OCI-LY7 (cell line): ENCODE measurements around the gene TGFB1I1. TPM values are rescaled to one million over a fixed set of nuclear protein-coding genes. Genes with fewer than 3 reads are reported as not detected.

Source experiments
- BruUV-seq: library from RNA; stranded (reverse); fragments of 400-500 nt; replicated peaks from 2 replicates; lab custom pipeline; 2021; lab: Mats Ljungman, UMichigan
- CTCF ChIA-PET: fragments of 300-600 bp; sonication (Branson Sonifier 250); formaldehyde crosslinking; loops from one replicate; lab custom pipeline; 2022; ENCODE audit warnings: antibody characterized with exemption; ENCODE audit not compliant: unreplicated experiment; lab: Charles Lee
- POLR2A ChIA-PET: fragments of 300-600 bp; sonication (Branson Sonifier 250); formaldehyde crosslinking; loops from one replicate; lab custom pipeline; 2022; ENCODE audit warnings: antibody characterized with exemption; lab: Charles Lee
- DNase-seq: peaks from one replicate; pipeline ENCODE4 v3.0.0-alpha.2; 2015; ENCODE audit warnings: low spot score
- H2AFZ ChIP-seq: fragments of 200-600 bp; sonication (generic), shearing (Covaris generic); 2 replicates; pipeline ENCODE4 v1.6.1; 2014; ENCODE audit warnings: mild to moderate bottlenecking, antibody characterized with exemption, low read length, moderate library complexity
- H3K27ac ChIP-seq: fragments of 200-600 bp; sonication (generic); 2 replicates; pipeline ENCODE4 v1.5.1; 2014; ENCODE audit warnings: mixed run types, low read depth, mild to moderate bottlenecking, moderate library complexity, low read length, inconsistent platforms; ENCODE audit not compliant: poor library complexity, severe bottlenecking
- H3K36me3 ChIP-seq: fragments of 200-600 bp; sonication (generic); 2 replicates; pipeline ENCODE4 v1.6.1; 2014; ENCODE audit warnings: mild to moderate bottlenecking, antibody characterized with exemption, low read length, moderate library complexity, mixed read lengths; ENCODE audit not compliant: insufficient read depth
- H3K4me1 ChIP-seq: fragments of 200-600 bp; sonication (generic); 2 replicates; pipeline ENCODE4 v1.5.1; 2014; ENCODE audit warnings: mild to moderate bottlenecking, low read length; ENCODE audit not compliant: insufficient read depth, poor library complexity, severe bottlenecking
- H3K4me2 ChIP-seq: fragments of 200-600 bp; sonication (generic); 2 replicates; pipeline ENCODE4 v1.6.1; 2014; ENCODE audit warnings: mild to moderate bottlenecking, low read length
- H3K4me3 ChIP-seq: fragments of 200-600 bp; sonication (generic); 2 replicates; pipeline ENCODE4 v1.5.1; 2014; ENCODE audit warnings: mild to moderate bottlenecking, low read depth, low read length; ENCODE audit not compliant: poor library complexity, severe bottlenecking
- H3K79me2 ChIP-seq: fragments of 200-600 bp; sonication (generic); 2 replicates; pipeline ENCODE4 v1.6.1; 2016; ENCODE audit warnings: low read depth, mild to moderate bottlenecking, low read length, moderate library complexity, mixed read lengths; ENCODE audit not compliant: insufficient read depth
- H3K9me2 ChIP-seq: fragments of 200-600 bp; sonication (generic); 2 replicates; pipeline ENCODE4 v1.6.1; 2016; ENCODE audit warnings: mild to moderate bottlenecking, low read length, mixed read lengths; ENCODE audit not compliant: insufficient read depth
- H3K9me3 ChIP-seq: fragments of 200-600 bp; sonication (generic); 2 replicates; pipeline ENCODE4 v1.6.1; 2014; ENCODE audit warnings: mild to moderate bottlenecking, mixed run types, low read length, mixed read lengths
- H4K20me1 ChIP-seq: fragments of 200-600 bp; sonication (generic); 2 replicates; pipeline ENCODE4 v1.6.1; 2014; ENCODE audit warnings: mild to moderate bottlenecking, antibody characterized with exemption, low read length, moderate library complexity, mixed read lengths; ENCODE audit not compliant: insufficient read depth
- EZH2phosphoT487 ChIP-seq: fragments of 200-600 bp; sonication (generic); IDR thresholded peaks from 2 replicates; pipeline ENCODE4 v1.6.1; 2018; ENCODE audit warnings: low read depth, borderline replicate concordance, mild to moderate bottlenecking, mixed run types, antibody characterized with exemption, low read length, moderate library complexity, mixed read lengths
- intact Hi-C: fragments of 100-400 bp; cut with micrococcal nuclease; formaldehyde crosslinking; loops from one replicate; pipeline ENCODE4 v1.10.0; 2022; ENCODE audit not compliant: unreplicated experiment
- total RNA-seq, 2 experiments: library from RNA; depleted of rRNA in 1 of 2; stranded (reverse); fragments of >200 nt in 1 of 2; shearing (Covaris generic) in 1 of 2; gene quantifications; 2 replicates each; pipeline ENCODE4 v1.2.3, GENCODE V29; 2014 to 2022
- TF ChIP-seq, protein P1 (sequence below): fragments of 200-600 bp; sonication (generic); conservative IDR thresholded peaks from 2 replicates; pipeline ENCODE4 v1.5.1; 2014; ENCODE audit warnings: mild to moderate bottlenecking, antibody characterized with exemption, low read length, moderate library complexity, mixed read lengths

The TGFB1I1 gene
- total RNA-seq, 2 experiments from 2014 or later: 0.38 to 0.73 TPM

DNA sequence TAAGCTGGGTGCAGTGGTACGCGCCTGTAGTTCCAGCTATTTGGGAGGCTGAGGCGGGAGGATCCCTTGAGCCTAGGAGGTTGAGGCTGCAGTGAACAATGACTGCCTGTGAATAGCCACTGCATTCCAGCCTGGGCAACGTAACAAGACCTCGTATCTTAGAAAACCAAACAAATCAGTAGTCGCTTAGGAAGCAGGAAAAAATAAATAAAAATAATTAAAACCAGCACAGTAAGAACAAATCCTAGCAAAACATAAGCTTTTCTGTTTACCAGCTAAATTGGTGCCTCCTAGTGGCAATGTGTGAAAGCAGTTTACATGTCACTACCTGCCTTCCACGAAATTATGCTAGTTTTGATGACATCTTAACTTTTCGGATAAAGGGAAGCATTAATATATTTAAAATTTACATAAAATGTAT is 11.4 kb upstream of the TGFB1I1 start:
- Histone ChIP-seq H3K36me3 (peaks cover 8% of the 10 kb centered on the region; the same call in 1 of the 2 replicates), H3K9me3 (no peaks in the 10 kb centered on the region), H3K4me1 (peaks cover 28% of the 10 kb centered on the region), H4K20me1 (peaks cover 17% of the 10 kb centered on the region), H3K4me2 (peak overlapping the region; percentile 88), H2AFZ (no peak overlapping the region), H3K27ac (no peak overlapping the region), H3K4me3 (peak overlapping the region; percentile 92), H3K79me2 (peaks cover 29% of the 10 kb centered on the region; the same call in 1 of the 2 replicates), H3K9me2 (no peaks in the 10 kb centered on the region)
- ChIA-PET POLR2A (interaction anchor here (0.7 to 1.7 kb wide), 5 partner anchors 18 to 413 kb away, joined by 3 to 6 read pairs (median 5); partner anchors contain the start of gene ZNF267), CTCF (interaction anchor here (0.8 to 1.3 kb wide), 2 partner anchors 17 to 358 kb away, joined by 3 to 4 read pairs; no protein-coding TSS in a partner anchor)
- BruUV-seq: TSS peak; percentile 85
- DNase-seq: peak; percentile 67
- intact Hi-C loops: no loop called here
- TF ChIP-seq, protein P1, sequence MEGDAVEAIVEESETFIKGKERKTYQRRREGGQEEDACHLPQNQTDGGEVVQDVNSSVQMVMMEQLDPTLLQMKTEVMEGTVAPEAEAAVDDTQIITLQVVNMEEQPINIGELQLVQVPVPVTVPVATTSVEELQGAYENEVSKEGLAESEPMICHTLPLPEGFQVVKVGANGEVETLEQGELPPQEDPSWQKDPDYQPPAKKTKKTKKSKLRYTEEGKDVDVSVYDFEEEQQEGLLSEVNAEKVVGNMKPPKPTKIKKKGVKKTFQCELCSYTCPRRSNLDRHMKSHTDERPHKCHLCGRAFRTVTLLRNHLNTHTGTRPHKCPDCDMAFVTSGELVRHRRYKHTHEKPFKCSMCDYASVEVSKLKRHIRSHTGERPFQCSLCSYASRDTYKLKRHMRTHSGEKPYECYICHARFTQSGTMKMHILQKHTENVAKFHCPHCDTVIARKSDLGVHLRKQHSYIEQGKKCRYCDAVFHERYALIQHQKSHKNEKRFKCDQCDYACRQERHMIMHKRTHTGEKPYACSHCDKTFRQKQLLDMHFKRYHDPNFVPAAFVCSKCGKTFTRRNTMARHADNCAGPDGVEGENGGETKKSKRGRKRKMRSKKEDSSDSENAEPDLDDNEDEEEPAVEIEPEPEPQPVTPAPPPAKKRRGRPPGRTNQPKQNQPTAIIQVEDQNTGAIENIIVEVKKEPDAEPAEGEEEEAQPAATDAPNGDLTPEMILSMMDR: peak; percentile 87
- TF ChIP-seq EZH2phosphoT487: no peak

DNA sequence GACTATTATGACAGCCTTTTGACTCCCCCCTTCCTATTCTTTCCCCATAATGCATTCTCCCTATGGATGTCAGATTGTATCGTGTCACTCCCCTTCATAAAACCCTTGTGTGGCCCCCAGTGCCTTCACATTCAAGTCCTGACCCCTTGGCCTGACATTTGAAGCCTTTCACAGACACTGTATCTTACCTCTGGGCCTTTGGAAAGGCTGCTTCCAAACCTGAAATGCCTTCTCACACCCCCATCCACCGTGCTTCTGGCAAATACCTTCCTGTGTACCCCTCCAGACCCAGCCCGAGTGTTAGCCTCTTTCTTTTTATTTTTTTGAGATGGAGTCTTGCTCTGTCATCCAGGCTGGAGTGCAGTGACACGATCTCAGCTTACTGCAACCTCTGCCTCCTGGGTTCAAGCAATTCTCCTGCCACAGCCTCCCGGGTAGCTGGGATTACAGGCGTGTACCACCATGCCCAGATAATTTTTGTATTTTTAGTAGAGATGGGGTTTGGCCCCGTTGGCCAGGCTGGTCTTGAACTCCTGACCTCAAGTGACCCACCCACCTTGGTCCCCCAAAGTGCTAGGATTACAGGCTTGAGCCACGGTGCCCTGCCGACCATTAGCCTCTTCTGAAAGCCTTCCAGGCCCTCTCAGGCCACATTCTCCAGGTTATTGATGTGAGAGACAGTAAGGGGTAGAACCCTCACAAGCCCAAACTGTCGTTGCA is 10.6 kb upstream of the TGFB1I1 start:
- peaks cover 15% of the 10 kb centered on the region for H4K20me1 ChIP-seq
- intact Hi-C loops: no loop called here
- ChIA-PET CTCF (interaction anchor here (0.8 kb wide), 1 partner anchor 357 kb away, joined by 4 read pairs; no protein-coding TSS in a partner anchor), POLR2A (interaction anchor here (0.9 to 1.7 kb wide), 4 partner anchors 17 to 412 kb away, joined by 3 to 6 read pairs (median 6); partner anchors contain the start of gene ZNF267)
- H3K4me2 ChIP-seq: no peak overlapping the region
- H3K79me2 ChIP-seq: peaks cover 28% of the 10 kb centered on the region; the same call in 1 of the 2 replicates
- H3K36me3 ChIP-seq: peaks cover 8% of the 10 kb centered on the region; the same call in 1 of the 2 replicates
- no peaks in the 10 kb centered on the region for H3K9me2 ChIP-seq
- no peak overlapping the region for H3K27ac ChIP-seq
- H2AFZ ChIP-seq: no peak overlapping the region
- no peaks in the 10 kb centered on the region for H3K9me3 ChIP-seq
- BruUV-seq: no TSS peak
- H3K4me1 ChIP-seq: peaks cover 23% of the 10 kb centered on the region
- H3K4me3 ChIP-seq: no peak overlapping the region
- TF ChIP-seq EZH2phosphoT487: no peak
- TF ChIP-seq, protein P1: no peak
- DNase-seq: no peak
